Cardiac septum (tissue), 1 donor: ENCODE data around the gene SMARCC2. TPM values are rescaled to one million over a fixed set of nuclear protein-coding genes. Genes with fewer than 3 reads are reported as not detected.
A peak's percentile ranks its signal among the peaks of the same experiment; 100 is the strongest.

Experiments used
- DNase-seq: peaks from one replicate; pipeline ENCODE4 v3.0.0-alpha.2; 2020; ENCODE audit warnings: low spot score
- intact Hi-C: fragments of 100-400 bp; cut with DNase I; formaldehyde crosslinking; loops from one replicate; pipeline ENCODE4 v1.14.0; 2022
- long read RNA-seq: library from polyadenylated mRNA; unstranded; transcript quantifications from one replicate; pipeline ENCODE4 v2.0.0, GENCODE V29; 2021
- total RNA-seq: library from RNA; stranded (reverse); fragmentation: NEBNext Ultra II Directional; extraction: Animal tissue kit (Norgen Biotek cat#: 25700); gene quantifications from one replicate; pipeline ENCODE4 v1.2.1, GENCODE V29; 2021
- donor health status: DM: no; HTN: no; CAD: no.

The SMARCC2 gene
- total RNA-seq, result 71.5 TPM
- long read RNA-seq, full-length matches to known transcripts, result 33 of 145 reads
- long read RNA-seq, partial matches to known transcripts, result 49 of 145 reads
- long read RNA-seq, other reads (novel, unspliced or antisense), result 63 of 145 reads

DNA sequence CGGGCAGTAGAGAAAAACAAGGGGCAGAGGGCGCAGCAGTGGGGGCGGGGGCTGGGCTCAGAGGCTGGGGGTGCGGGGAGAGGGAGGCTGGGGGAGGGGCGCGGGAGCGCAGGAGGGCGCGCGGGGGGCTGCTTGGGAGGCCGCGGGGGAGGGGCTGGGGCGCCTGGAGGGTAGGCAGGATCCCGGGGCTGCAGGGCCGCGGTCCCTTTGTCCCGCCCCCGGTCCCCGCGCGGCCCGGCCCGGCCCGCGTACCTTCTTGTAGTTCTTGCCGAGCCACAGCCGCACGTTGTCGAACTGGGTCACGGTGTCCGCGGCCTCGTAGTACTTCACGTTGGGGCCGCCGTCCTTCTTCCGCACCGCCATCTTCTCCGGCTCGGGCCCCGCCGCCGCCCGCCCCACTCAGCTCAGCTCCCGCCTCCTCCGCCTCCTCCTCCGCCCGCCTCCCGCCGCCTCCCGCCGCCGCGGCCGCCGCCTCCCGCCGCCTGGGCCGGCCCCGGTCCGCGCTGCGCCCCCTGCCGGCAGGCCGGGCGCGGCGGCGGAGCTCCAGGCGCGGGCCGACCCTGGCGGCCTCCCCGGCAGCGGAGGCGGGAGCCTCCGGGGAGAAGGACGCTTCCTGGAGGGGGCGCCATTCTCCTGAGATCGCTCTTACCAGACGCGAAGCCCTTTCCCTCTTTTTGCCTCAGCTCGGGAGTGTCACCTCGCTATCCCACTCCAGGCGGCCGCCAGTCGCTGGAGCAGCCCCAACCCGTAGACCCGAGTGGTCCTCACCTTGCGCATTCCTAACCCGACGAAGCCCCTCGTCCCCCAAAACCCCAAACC is at the start of gene SMARCC2:
Gene SMARCC2 (minus strand): TSS at position 385 of the 819 bp plus-strand sequence. CDS start 22 bp downstream, at position 363.
- intact Hi-C loops, result loop anchor here (1.0 to 2.0 kb wide), 3 partner anchors 31 to 71 kb away; partner anchors contain the start of genes MYL6 and ZC3H10
- peak; percentile 94 for DNase-seq

DNA sequence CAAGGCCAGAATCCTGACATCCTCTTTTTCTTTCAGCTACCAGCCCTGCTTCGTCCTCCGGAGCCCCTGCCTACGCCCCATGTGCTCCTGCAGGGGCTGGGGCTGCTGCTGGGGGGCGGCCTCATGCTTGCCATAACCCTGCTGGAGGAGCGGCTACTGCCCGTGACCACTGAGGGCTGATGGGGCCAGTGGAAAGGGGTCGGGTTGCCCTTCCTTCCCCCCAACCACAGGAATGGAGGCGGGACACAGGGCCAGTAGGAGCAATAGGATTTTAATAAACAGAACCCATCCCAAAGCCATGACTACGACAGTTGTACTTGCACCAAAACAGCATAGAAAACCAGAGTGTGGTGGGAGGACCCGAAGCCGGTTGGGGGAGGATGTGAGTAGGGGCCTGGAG is 48.3 kb upstream of the SMARCC2 start:
- intact Hi-C loops, result no loop called here
- no peak for DNase-seq

DNA sequence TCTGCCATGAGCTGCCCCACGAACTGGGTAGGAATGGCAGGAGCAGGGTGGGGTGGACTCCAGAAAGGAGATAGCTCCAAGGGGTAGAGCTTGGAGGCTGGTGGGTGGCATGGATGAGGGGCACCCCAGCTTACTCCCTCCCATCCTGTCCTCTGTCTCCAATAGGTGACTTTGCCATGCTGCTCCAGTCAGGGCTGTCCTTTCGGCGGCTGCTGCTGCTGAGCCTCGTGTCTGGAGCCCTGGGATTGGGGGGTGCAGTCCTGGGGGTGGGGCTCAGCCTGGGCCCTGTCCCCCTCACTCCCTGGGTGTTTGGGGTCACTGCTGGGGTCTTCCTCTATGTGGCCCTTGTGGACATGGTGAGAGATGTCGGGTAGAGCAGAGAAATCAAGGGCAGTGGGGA is 47.7 kb upstream of the SMARCC2 start:
- no peak for DNase-seq
- intact Hi-C loops, result no loop called here

DNA sequence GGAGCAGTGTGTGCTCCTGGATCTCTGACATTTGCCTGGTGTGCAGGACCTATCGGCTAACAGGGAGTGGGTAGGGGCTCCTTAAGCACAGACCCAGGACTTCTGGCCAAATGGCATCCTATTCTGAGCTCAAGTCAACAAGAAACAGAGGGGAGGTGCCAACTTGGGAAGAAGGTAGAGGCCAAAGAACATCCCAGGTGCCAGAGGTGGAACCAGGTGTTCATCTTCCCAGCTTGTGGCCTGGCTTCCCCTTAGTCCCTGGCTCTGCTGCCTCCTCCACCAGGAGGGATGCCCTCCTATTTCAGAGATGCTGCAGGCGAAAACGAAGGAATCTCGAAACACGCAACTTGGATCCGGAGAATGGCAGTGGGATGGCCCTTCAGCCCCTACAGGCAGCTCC is 46.8 kb upstream of the SMARCC2 start:
- intact Hi-C loops, result no loop called here
- no peak for DNase-seq

DNA sequence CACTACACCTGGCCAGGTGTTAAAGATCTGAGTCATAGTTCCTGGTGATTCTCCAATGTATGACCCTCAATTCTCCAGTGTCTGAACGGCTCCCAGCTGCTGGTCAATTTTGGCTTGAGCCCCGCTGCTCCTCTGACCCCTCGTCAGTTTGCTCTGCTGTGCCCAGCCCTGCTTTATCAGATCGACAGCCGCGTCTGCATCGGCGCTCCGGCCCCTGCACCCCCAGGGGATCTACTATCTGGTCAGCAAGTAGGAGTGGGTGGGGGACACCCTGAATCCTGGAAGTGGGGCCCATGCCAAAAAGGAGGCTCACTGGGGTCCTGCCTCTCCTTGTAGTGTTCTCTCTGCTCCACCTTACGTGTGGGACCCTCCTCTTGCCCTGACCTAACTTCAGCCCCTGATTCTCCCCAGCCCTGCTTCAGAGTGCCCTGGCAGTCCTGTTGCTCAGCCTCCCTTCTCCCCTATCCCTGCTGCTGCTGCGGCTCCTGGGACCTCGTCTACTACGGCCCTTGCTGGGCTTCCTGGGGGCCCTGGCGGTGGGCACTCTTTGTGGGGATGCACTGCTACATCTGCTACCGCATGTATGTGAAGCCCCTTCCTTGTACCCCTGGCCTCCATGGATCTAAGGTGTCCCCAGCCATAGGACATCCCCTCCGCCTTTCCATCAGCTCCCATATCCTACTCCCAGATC is 45.6 kb upstream of the SMARCC2 start:
- intact Hi-C loops, result no loop called here
- DNase-seq, result no peak

DNA sequence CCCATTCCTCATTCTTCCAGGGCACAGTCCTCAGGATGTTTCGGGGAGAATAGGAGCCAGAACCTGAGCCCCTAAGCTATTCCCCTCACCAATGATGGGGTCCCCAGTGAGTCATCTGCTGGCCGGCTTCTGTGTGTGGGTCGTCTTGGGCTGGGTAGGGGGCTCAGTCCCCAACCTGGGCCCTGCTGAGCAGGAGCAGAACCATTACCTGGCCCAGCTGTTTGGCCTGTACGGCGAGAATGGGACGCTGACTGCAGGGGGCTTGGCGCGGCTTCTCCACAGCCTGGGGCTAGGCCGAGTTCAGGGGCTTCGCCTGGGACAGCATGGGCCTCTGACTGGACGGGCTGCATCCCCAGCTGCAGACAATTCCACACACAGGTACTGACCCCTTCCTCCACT is 41.9 kb upstream of the SMARCC2 start:
- DNase-seq, result no peak
- intact Hi-C loops, result no loop called here

DNA sequence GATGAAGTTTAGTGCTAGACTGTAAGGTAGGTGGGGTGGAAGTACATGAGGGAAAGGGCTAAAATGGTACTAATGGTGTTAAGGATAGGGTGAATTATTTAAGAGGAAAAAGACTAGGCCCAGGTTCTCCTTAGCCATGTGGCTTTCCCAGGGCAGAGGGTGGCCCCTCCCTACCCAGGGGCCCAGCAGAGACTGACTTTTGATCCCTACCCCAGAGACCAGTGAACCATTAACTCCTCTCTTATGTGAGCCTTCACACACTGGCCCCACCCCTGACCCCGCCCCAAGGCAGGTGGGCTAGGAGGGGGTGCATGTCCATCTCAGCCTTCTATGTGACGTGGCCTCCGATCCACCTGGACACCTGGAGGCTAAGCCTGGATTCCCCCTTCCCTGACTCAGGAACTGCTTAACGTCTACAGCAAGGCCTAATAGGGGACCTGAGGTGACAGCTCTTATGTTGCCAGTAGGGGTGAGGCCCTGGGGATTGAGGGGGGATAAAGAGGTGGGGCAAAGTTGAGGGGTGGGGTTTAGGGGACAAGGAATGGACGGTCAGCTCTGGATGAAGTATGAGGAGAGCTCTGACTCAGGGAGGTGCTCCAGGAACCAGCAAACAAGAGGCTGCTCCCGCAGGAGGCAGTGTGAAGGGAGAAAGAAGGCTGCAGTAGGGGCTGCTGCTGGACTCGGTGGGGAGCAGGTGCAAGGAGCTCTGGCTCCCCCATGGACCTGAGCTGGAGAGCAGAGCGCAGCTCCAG is 41.3 kb upstream of the SMARCC2 start:
- intact Hi-C loops, result no loop called here
- no peak for DNase-seq

DNA sequence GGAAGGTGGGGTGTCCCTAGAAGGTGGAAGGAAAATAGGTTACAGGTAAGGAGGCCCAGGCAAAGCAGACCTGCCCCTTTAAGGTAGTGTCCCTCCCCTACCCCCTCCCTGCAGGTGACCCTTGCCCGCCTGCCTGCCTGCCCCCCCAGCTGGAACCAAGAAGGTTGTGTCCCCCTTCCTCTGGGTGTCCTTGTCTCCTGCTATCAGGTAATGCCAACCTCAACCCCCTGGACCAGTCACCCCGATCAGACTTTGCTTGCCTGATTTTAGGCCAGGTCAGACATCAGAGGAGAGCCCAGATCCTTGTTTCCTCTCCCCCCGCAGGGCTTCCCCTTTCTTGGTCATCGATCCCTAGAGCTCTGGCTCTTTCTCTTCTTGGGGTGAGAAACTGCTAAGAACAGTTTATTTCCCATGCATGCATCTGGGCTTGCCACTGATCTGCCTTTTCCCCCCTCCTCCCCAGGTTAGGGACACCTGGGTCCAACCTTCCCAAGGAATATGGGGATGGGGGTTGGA is 40.7 kb upstream of the SMARCC2 start, which contains the start of gene SLC39A5:
Gene SLC39A5 (plus strand): TSS at position 136 of the 516 bp plus-strand sequence. CDS start 1,224 bp downstream, outside the sequence.
- no peak for DNase-seq
- intact Hi-C loops, result no loop called here

DNA sequence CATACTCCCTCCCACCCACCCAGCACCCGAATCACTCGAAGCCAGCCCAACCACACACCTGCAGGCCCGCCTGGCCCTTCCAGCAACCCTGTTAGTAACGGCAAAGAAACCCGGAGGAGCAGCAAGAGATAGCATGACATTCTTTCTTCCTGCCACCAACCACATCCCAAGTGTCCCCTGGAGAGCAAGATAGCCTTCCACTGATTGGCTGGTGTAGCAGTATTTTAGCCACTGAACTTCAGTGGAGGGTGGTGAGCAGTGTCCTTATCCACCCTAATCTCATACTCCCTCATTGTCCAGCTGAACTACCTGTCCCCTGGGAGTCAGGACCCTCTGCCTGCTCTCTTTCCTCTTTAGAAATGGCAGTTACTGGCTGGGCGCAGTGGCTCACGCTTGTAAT is 39.8 kb upstream of the SMARCC2 start:
- intact Hi-C loops, result no loop called here
- no peak for DNase-seq

DNA sequence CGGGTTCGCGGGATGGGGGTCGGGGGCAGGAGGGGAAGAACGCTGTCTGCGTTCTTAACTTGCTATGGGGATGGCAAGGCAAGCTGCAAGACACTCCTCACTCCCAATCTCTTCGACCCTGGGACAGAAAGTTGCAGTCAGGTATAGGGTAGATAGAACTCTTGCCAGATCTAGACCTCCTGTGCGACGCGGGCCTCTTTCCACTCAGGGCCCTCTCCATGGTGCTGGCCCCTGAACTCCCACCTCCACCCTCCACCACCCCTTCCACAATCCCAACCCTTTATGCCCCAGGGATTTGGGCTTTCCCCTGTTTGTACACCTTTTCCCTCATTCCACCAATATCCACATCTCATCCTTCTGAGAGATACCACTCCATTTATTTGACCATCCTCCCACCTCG is 35.7 kb upstream of the SMARCC2 start:
- intact Hi-C loops, result loop anchor here (1.0 to 5.0 kb wide), 3 partner anchors 32 to 107 kb away; partner anchors contain the start of genes ANKRD52 and ZC3H10
- DNase-seq, result no peak

DNA sequence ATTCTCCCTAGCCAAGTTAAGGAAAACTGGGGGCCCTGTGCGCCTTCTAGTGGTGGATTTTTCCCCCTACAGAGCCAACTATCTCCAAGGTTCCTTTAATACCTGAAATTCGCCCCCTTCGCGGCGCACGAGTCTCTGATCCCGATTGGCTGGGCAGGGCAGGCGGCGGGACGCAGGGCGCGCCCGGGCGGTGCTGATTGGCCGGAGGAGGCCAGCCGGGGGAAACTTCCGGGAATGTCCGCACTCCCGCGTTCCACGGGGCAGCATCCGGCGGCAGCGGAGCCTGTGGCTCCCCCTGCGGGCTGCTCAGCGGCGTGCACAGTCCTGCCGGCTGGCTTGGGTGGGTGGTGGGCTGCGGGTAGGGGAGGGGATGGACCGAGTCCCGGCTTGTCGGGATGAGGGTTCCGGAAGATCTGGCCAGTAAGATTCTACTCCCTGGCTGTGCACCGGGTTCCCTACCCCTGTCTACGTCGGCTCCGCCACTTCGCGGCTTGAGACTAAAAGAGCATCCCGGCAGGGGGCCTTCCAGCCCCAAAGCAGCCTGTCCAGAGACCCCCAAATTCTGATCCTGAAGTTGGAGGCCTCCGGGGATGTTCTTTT is 34.9 kb upstream of the SMARCC2 start, which contains the start of gene NABP2:
Gene NABP2 (plus strand): TSS at position 241 of the 600 bp plus-strand sequence. CDS start 515 bp downstream, outside the sequence.
- peak; percentile 99 for DNase-seq
- intact Hi-C loops, result loop anchor here (1.0 to 5.0 kb wide), 3 partner anchors 31 to 106 kb away; partner anchors contain the start of genes ANKRD52 and ZC3H10

DNA sequence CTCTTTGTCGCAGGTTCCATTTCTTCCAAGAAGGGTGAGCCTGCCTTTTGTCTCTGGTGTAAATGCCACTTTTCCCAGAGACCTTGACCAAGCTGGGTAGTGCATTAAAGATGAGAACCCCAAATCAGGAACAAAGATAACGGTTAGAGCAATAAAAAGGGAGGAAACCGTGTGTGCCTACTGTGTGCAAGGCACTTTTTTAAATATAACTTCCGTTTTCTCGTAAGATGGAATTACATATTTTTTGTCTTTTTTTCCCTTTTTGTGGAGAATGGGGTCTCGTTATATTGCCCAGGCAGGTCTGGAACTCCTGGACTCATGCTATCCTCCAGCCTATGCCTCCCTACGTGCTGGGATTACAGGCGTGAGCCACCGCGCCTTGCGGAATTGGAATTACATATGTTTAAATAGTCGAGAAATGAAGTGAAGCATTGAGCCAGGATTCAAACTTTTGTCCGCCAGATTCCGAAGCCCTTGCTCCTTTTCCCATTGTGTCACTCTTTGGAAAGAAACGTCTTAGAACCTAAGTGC is 34.4 kb upstream of the SMARCC2 start:
- no peak for DNase-seq
- intact Hi-C loops, result loop anchor here (1.0 to 5.0 kb wide), 4 partner anchors 30 to 105 kb away; partner anchors contain the start of genes ANKRD52, COQ10A and ZC3H10

DNA sequence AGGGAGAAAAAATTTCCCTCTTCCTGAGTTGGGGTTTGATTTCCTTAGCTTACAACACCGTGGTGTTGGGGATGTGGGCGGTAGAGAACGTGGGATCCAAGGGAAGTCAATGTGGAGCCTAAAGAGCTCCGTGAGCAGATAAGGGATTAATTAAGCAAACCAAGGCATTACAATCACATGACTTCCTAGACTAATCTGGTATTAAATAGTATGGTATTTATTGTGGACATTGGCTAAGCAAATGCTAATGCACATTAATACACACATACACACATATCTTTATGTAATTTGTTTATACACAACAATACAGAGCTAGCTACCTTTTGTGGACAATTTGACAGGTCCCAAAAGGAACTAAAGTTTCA is 33.2 kb upstream of the SMARCC2 start:
- intact Hi-C loops, result loop anchor here (2.0 to 5.0 kb wide), 2 partner anchors 35 to 44 kb away; partner anchors contain the start of genes ANKRD52 and COQ10A
- no peak for DNase-seq

DNA sequence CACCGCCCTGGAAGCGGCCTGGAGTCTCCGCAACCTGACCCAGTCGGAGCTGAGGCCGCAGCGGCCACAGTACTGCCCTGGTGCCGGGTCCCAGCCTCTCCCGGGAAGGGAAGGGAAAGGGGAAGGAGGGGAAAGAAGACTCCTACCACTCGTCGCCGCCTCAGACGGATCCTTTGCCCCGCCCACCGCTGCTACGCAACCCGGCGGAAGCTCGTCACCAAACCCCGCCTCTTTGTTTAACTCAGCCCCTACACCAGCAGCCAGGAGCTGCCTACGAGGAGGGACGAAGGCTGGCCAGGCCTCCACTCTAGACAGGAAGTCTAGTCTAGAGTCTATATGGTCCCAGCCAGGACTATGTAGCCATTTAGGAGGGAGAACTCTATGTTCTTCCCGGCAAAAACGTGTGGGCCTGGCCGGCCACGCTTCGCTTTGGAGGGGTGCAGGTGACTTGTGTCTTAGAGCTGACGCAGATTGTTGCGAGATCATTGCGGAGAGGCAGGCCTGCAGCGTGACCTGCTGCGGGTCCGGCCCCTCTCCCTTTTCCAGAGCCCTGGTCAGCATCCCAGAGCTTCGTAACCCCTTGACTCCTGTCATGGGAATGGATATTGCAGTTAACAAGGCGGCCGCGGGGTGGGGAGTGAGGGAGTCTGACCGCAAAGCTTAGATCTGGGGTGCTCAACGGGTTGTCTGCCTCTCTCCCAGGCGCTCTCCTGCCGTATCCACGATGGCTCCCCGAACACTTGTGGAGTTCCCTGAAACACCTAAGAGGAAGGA is 32.7 kb upstream of the SMARCC2 start, which contains the start of gene RNF41:
Gene RNF41 (minus strand): TSS at position 166 of the 774 bp plus-strand sequence. CDS start 7,875 bp downstream, outside the sequence.
- peak; percentile 99 for DNase-seq
- intact Hi-C loops, result loop anchor here (2.0 to 5.0 kb wide), 2 partner anchors 35 to 45 kb away; partner anchors contain the start of genes ANKRD52 and COQ10A

DNA sequence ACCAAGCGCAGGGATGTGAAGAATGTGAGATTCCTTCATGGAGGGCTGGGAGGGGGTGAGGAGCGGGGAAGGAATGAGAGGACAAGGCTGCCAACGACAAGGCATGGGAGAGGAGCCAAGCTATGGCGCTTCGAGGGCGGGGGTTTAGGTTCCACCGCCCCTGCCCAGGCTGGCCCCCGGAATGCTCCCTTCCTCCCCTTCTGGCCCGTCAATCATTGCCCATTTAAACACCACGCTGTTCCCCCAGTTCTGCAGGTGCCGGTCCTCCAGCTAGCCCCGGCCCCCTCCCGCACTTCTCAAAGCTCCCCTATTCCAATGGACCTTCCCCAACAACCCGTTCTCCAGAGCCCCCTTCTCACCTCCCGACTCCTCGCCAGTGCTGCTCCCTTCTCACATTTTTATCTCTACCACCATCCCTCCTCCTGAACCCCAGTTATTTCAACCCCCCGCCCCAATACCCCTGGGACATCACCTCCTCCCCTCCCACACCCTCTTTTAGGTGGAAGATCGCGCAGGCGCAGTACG is 32.0 kb upstream of the SMARCC2 start:
- no peak for DNase-seq
- intact Hi-C loops, result loop anchor here (5.0 kb wide), 1 partner anchor 36 kb away; the partner anchor contains the start of gene ANKRD52

DNA sequence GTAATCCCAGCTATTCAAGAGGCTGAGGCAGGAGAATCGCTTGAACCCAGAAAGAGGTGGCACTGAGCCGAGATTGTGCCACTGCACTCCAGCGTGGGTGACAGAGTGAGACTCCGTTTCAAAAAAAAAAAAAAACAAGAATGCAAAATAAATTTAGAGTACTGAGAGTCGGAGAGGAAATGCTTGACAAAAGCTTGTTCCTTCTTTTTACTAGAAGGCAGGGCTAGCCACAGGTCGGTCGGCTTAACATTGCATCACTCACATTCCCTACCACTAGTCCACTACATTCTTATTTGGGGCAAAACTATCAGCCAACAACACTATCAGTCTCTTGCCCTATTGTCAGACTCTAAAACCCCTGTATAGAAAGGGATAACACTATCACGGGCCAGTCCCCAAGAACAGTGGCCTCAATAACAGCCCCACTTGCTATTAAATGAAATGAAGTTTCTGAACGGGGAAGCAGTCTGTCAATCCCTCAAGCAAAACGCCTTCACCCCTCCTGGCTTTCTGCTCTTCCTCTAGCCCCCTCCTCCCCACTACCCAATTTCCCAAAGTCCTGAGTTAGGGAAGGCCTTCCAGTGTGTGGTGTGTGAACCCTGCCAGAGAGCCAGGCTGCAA is 31.4 kb upstream of the SMARCC2 start:
- intact Hi-C loops, result loop anchor here (5.0 kb wide), 1 partner anchor 37 kb away; the partner anchor contains the start of gene ANKRD52
- no peak for DNase-seq

DNA sequence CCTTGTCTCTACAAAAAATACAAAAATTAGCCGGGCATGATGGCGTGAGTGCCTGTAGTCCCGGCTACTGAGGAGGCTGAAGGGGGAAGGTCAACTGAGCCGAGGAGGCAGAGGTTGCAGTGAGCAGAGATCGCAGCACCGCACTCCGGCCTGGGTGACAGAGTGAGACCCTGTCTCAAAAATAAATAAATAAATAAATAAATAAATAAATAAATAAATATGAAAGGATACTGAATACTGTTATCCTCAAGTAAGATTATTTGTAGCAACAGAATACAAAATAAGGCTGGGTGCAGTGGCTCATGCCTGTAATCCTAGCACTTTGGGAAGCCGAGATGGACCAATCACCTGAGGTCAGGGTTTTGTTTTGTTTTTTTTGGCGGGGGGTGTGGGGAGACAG is 30.6 kb upstream of the SMARCC2 start:
- intact Hi-C loops, result loop anchor here (5.0 kb wide), 1 partner anchor 37 kb away; the partner anchor contains the start of gene ANKRD52

More for the DNA sequence above, 30.6 kb upstream of the SMARCC2 start:
- DNase-seq, result no peak
